GM23338 (cell line): ENCODE measurements around the gene XPA. TPM values are rescaled to one million over a fixed set of nuclear protein-coding genes. Genes with fewer than 3 reads are reported as not detected.

ENCODE experiments used
- ATAC-seq: fragments of 200-7000 bp; cut with Tn5 transposase; 3 replicates; pipeline ENCODE4 v1.9.1; 2020
- DNase-seq: peaks from one replicate; pipeline ENCODE4 v3.0.0-alpha.2; 2015; ENCODE audit warnings: low spot score
- H2AFZ ChIP-seq: fragments of 200-600 bp; sonication (generic); 2 replicates; pipeline ENCODE4 v1.8.0; 2016; ENCODE audit warnings: antibody characterized with exemption, mild to moderate bottlenecking, moderate library complexity
- H3F3A ChIP-seq: fragments of 200-600 bp; sonication (generic); replicated peaks from 2 replicates; pipeline ENCODE4 v1.8.0; 2017; ENCODE audit warnings: antibody characterized with exemption, mixed run types, low read depth
- H3K27ac ChIP-seq: fragments of 200-600 bp; sonication (generic); 2 replicates; pipeline ENCODE4 v1.6.1; 2016; ENCODE audit warnings: low read depth
- H3K27me3 ChIP-seq: fragments of 200-600 bp; sonication (generic); 2 replicates; pipeline ENCODE4 v1.8.0; 2016; ENCODE audit warnings: mild to moderate bottlenecking, mixed run types, moderate library complexity; ENCODE audit not compliant: insufficient read depth
- H3K36me3 ChIP-seq: fragments of 200-600 bp; sonication (generic); 2 replicates; pipeline ENCODE4 v1.8.0; 2016; ENCODE audit warnings: mild to moderate bottlenecking; ENCODE audit not compliant: insufficient read depth
- H3K4me1 ChIP-seq: fragments of 200-600 bp; sonication (generic); 2 replicates; pipeline ENCODE4 v1.8.0; 2016; ENCODE audit warnings: mild to moderate bottlenecking, moderate library complexity; ENCODE audit not compliant: insufficient read depth
- H3K4me2 ChIP-seq: fragments of 200-600 bp; sonication (generic); 2 replicates; pipeline ENCODE4 v1.7.1; 2017; ENCODE audit warnings: mixed run types
- H3K4me3 ChIP-seq: fragments of 200-600 bp; sonication (generic); 2 replicates; pipeline ENCODE4 v1.6.1; 2016; ENCODE audit warnings: mixed run types
- H3K79me2 ChIP-seq: fragments of 200-600 bp; sonication (generic); replicated peaks from 2 replicates; pipeline ENCODE4 v1.8.0; 2017; ENCODE audit warnings: mild to moderate bottlenecking; ENCODE audit not compliant: insufficient read depth
- H3K9me2 ChIP-seq: fragments of 200-600 bp; sonication (generic); 2 replicates; pipeline ENCODE4 v1.8.0; 2017; ENCODE audit not compliant: insufficient read depth
- H4K20me1 ChIP-seq: fragments of 200-600 bp; sonication (generic); replicated peaks from 2 replicates; pipeline ENCODE4 v1.8.0; 2017; ENCODE audit warnings: mild to moderate bottlenecking; ENCODE audit not compliant: insufficient read depth
- H3K27ac Mint-ChIP-seq: 2 replicates; pipeline ENCODE4 v1.8.0; 2020; ENCODE audit warnings: inconsistent platforms, mild to moderate bottlenecking, moderate library complexity, mixed read lengths
- H3K27me3 Mint-ChIP-seq: 3 replicates; pipeline ENCODE4 v1.8.0; 2022; ENCODE audit warnings: low read depth, mild to moderate bottlenecking, moderate library complexity, mixed read lengths, inconsistent platforms; ENCODE audit not compliant: insufficient read depth, poor library complexity
- H3K36me3 Mint-ChIP-seq: 3 replicates; pipeline ENCODE4 v1.8.0; 2021; ENCODE audit warnings: low read depth, mild to moderate bottlenecking, inconsistent platforms, moderate library complexity, mixed read lengths
- H3K4me1 Mint-ChIP-seq: 3 replicates; pipeline ENCODE4 v1.8.0; 2020; ENCODE audit warnings: mild to moderate bottlenecking, inconsistent platforms, mixed read lengths
- H3K4me3 Mint-ChIP-seq: 3 replicates; pipeline ENCODE4 v1.8.0; 2021; ENCODE audit warnings: moderate library complexity, mild to moderate bottlenecking, inconsistent platforms, mixed read lengths
- H3K9me3 Mint-ChIP-seq: 3 replicates; pipeline ENCODE4 v1.8.0; 2020; ENCODE audit warnings: moderate library complexity, mild to moderate bottlenecking, inconsistent platforms, mixed read lengths
- EZH2phosphoT487 ChIP-seq: fragments of 200-600 bp; sonication (generic); IDR thresholded peaks from one replicate; pipeline ENCODE4 v1.8.1; 2018; ENCODE audit warnings: antibody characterized with exemption; ENCODE audit not compliant: unreplicated experiment
- ZNF114 ChIP-seq: fragments of 250-450 bp; sonication (Bioruptor Pico); IDR thresholded peaks from 2 replicates; pipeline ENCODE4 v1.5.0; 2020; ENCODE audit warnings: mild to moderate bottlenecking, moderate library complexity
- ZNF331 ChIP-seq: fragments of 250-450 bp; sonication (Bioruptor Pico); IDR thresholded peaks from 2 replicates; pipeline ENCODE4 v1.5.0; 2020; ENCODE audit warnings: low read depth, mild to moderate bottlenecking, moderate library complexity
- polyA plus RNA-seq: library from polyadenylated mRNA; unstranded; fragments of >200 nt; fragmentation: Nextera tagmentation; extraction: Ambion mirVana; gene quantifications from 2 replicates; pipeline ENCODE4 v1.2.1, GENCODE V29; 2016
- total RNA-seq: library from RNA; depleted of rRNA; stranded (reverse); fragments of >200 nt; shearing (Covaris generic); gene quantifications from 2 replicates; pipeline ENCODE4 v1.2.3, GENCODE V29; 2014
- TF ChIP-seq, protein P1 (sequence below), 2 experiments: fragments of 200-600 bp in 1 of 2; sonication (generic) in 1 of 2; conservative IDR thresholded peaks; 2 replicates each; pipeline versions ENCODE4 v1.5.1 to v1.6.1; 2016 to 2017; ENCODE audit warnings: antibody characterized with exemption in 2 of 2, low read depth in 2 of 2, mild to moderate bottlenecking in 2 of 2, moderate library complexity in 1 of 2
- TF ChIP-seq, protein P2 (sequence below): IDR thresholded peaks from 2 replicates; pipeline ENCODE4 v1.6.1; 2016; ENCODE audit warnings: antibody characterized with exemption
- TF ChIP-seq, protein P3 (sequence below): IDR thresholded peaks from one replicate; pipeline ENCODE4 v1.6.1; 2018; ENCODE audit warnings: antibody characterized with exemption; ENCODE audit not compliant: unreplicated experiment

The XPA gene
- total and polyA plus RNA-seq, 2 experiments from 2014 or later = 1.9 to 9.1 TPM

DNA sequence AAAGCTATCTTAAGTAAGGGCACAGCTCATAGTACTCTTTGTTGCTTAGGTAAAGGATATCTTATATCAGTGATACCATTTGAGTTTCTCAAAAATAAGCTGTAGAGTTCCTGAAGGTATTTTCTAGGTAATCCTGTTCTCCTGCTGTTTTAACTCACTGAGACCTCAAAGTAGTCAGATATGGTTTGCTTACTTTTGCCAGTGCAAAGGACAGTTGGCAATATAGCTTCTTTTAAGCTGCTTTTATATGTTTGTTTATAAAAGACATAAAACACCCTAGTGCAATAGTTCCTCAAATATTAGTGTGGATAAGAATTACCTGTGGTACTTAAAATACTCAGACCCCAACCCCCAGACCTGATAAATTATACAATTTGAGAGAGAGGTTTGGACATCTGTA lies 51.4 kb downstream of the XPA start:
- DNase-seq = no peak
- H2AFZ ChIP-seq = no peak overlapping the region
- H3F3A ChIP-seq = no peaks in the 10 kb centered on the region
- no peak overlapping the region for H3K27ac Mint-ChIP-seq
- no peak overlapping the region for H3K4me3 ChIP-seq
- H3K36me3 Mint-ChIP-seq = peaks cover 46% of the 10 kb centered on the region
- peaks cover 20% of the 10 kb centered on the region for H3K79me2 ChIP-seq
- peaks cover 12% of the 10 kb centered on the region for H4K20me1 ChIP-seq
- H3K4me1 ChIP-seq = no peaks in the 10 kb centered on the region
- no peak overlapping the region for H3K4me3 Mint-ChIP-seq
- H3K9me3 Mint-ChIP-seq = no peaks in the 10 kb centered on the region
- H3K27me3 ChIP-seq = no peaks in the 10 kb centered on the region
- peaks cover 47% of the 10 kb centered on the region for H3K36me3 ChIP-seq
- H3K9me2 ChIP-seq = no peaks in the 10 kb centered on the region
- H3K4me1 Mint-ChIP-seq = no peaks in the 10 kb centered on the region
- no peak for TF ChIP-seq EZH2phosphoT487
- no peak overlapping the region for H3K27ac ChIP-seq
- H3K4me2 ChIP-seq = no peak overlapping the region
- no peak for ATAC-seq
- no peaks in the 10 kb centered on the region for H3K27me3 Mint-ChIP-seq

DNA sequence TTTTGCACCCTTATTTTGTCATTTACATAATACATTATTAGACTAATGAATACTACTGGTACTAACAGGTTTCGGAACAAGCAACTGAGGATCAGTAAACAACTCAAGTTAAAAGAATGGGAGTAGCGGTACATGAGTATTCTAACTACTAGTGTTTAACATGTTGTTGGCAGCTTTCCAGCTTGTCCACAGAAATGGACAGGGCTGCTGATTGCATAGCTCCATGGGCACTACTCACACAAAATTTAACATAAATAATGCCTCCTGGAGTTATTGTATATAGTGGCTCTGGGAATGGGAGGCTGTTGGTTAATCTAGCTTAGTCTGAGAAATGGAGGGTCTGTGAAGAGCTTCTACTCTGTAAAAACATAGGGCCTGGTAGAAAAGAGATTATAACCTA lies 56.8 kb downstream of the XPA start:
- TF ChIP-seq, protein P1, sequence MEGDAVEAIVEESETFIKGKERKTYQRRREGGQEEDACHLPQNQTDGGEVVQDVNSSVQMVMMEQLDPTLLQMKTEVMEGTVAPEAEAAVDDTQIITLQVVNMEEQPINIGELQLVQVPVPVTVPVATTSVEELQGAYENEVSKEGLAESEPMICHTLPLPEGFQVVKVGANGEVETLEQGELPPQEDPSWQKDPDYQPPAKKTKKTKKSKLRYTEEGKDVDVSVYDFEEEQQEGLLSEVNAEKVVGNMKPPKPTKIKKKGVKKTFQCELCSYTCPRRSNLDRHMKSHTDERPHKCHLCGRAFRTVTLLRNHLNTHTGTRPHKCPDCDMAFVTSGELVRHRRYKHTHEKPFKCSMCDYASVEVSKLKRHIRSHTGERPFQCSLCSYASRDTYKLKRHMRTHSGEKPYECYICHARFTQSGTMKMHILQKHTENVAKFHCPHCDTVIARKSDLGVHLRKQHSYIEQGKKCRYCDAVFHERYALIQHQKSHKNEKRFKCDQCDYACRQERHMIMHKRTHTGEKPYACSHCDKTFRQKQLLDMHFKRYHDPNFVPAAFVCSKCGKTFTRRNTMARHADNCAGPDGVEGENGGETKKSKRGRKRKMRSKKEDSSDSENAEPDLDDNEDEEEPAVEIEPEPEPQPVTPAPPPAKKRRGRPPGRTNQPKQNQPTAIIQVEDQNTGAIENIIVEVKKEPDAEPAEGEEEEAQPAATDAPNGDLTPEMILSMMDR (conservative IDR thresholded peaks at IDR 0.05; ENCODE audit: low read depth in 2 of 2) = no peak
- TF ChIP-seq ZNF331 (no peak), ZNF114 (CRISPR knock-in tag) (no peak)
- DNase-seq (no peak), ATAC-seq (no peak)
- Histone ChIP-seq H3K27ac (no peak overlapping the region), H2AFZ (no peak overlapping the region), H3K4me3 (no peak overlapping the region), H3K36me3 (peaks cover 15% of the 10 kb centered on the region), H3K9me2 (no peaks in the 10 kb centered on the region), H3K4me2 (no peak overlapping the region), H3K27me3 (no peaks in the 10 kb centered on the region), H3K4me1 (peaks cover 8% of the 10 kb centered on the region; the same call in 1 of the 2 replicates), H3K79me2 (peaks cover 73% of the 10 kb centered on the region), H4K20me1 (peaks cover 44% of the 10 kb centered on the region), H3F3A (no peaks in the 10 kb centered on the region)
- Mint-ChIP-seq H3K4me3 (no peak overlapping the region), H3K4me1 (peaks cover 21% of the 10 kb centered on the region), H3K36me3 (peaks cover 20% of the 10 kb centered on the region), H3K27me3 (no peaks in the 10 kb centered on the region), H3K27ac (no peak overlapping the region; the same call in 1 of the 2 replicates), H3K9me3 (no peaks in the 10 kb centered on the region)

DNA sequence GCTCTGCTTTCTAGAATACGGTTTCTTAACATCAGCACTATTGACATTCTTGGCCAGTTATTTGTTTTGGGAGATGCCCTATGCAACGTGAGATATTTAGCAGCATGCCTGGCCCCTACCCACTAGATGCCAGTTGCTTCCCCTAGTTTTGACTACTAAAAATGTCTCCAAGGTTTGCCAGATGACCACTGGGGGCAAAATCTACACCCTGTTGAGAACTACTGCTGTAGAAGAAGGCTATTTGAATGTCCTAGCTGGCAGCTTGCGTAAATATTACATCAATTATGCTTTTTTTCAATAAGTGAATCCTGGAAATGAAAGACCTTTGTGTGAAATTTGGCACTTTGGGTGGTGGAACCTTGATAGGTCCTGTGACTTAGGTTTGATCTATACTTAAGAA lies 58.5 kb downstream of the XPA start:
- Histone ChIP-seq H3K4me3 (no peak overlapping the region), H3K27me3 (no peaks in the 10 kb centered on the region), H2AFZ (no peak overlapping the region), H3K36me3 (peaks cover 11% of the 10 kb centered on the region; the same call in 1 of the 2 replicates), H3K4me2 (no peak overlapping the region), H3K79me2 (peaks cover 87% of the 10 kb centered on the region), H3K4me1 (peaks cover 17% of the 10 kb centered on the region), H3K9me2 (no peaks in the 10 kb centered on the region), H4K20me1 (peaks cover 53% of the 10 kb centered on the region), H3K27ac (no peak overlapping the region), H3F3A (peaks cover 2% of the 10 kb centered on the region; the same call in 1 of the 2 replicates)
- TF ChIP-seq, protein P2, sequence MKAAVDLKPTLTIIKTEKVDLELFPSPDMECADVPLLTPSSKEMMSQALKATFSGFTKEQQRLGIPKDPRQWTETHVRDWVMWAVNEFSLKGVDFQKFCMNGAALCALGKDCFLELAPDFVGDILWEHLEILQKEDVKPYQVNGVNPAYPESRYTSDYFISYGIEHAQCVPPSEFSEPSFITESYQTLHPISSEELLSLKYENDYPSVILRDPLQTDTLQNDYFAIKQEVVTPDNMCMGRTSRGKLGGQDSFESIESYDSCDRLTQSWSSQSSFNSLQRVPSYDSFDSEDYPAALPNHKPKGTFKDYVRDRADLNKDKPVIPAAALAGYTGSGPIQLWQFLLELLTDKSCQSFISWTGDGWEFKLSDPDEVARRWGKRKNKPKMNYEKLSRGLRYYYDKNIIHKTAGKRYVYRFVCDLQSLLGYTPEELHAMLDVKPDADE = no peak
- TF ChIP-seq, protein P1 (conservative IDR thresholded peaks at IDR 0.05; ENCODE audit: low read depth in 2 of 2) = peak in 1 of 2 experiments; percentile 43; a peak in 2 of 4 replicates
- TF ChIP-seq ZNF331 = no peak
- TF ChIP-seq, protein P3, sequence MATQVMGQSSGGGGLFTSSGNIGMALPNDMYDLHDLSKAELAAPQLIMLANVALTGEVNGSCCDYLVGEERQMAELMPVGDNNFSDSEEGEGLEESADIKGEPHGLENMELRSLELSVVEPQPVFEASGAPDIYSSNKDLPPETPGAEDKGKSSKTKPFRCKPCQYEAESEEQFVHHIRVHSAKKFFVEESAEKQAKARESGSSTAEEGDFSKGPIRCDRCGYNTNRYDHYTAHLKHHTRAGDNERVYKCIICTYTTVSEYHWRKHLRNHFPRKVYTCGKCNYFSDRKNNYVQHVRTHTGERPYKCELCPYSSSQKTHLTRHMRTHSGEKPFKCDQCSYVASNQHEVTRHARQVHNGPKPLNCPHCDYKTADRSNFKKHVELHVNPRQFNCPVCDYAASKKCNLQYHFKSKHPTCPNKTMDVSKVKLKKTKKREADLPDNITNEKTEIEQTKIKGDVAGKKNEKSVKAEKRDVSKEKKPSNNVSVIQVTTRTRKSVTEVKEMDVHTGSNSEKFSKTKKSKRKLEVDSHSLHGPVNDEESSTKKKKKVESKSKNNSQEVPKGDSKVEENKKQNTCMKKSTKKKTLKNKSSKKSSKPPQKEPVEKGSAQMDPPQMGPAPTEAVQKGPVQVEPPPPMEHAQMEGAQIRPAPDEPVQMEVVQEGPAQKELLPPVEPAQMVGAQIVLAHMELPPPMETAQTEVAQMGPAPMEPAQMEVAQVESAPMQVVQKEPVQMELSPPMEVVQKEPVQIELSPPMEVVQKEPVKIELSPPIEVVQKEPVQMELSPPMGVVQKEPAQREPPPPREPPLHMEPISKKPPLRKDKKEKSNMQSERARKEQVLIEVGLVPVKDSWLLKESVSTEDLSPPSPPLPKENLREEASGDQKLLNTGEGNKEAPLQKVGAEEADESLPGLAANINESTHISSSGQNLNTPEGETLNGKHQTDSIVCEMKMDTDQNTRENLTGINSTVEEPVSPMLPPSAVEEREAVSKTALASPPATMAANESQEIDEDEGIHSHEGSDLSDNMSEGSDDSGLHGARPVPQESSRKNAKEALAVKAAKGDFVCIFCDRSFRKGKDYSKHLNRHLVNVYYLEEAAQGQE = no peak
- H3K4me1 Mint-ChIP-seq = peaks cover 30% of the 10 kb centered on the region
- DNase-seq = peak; percentile 37
- no peak overlapping the region; the same call in 1 of the 2 replicates for H3K27ac Mint-ChIP-seq
- ATAC-seq = peak; percentile 27; the same call in 1 of the 3 replicates
- no peaks in the 10 kb centered on the region for H3K27me3 Mint-ChIP-seq
- H3K9me3 Mint-ChIP-seq = no peaks in the 10 kb centered on the region
- H3K4me3 Mint-ChIP-seq = no peak overlapping the region
- peaks cover 11% of the 10 kb centered on the region for H3K36me3 Mint-ChIP-seq
